Effector memory CD8-positive, alpha-beta T cell (primary cell): ENCODE results near the gene DENND4B.

Experiments used
- ATAC-seq: fragments of 150-1000 bp; cut with Tn5 transposase; replicated peaks from 2 replicates; pipeline ENCODE4 v1.10.0; 2021; ENCODE audit warnings: mild to moderate bottlenecking, moderate library complexity
- DNase-seq, 3 experiments: peaks; one replicate each; pipeline ENCODE4 v3.0.0; 2021
- H3K27ac Mint-ChIP-seq, 2 donors: one replicate each; pipeline ENCODE4 v1.8.0; 2022; ENCODE audit warnings: mild to moderate bottlenecking in 2 of 2, mixed read lengths in 2 of 2, moderate library complexity in 2 of 2
- H3K27me3 Mint-ChIP-seq, 2 donors: one replicate each; pipeline ENCODE4 v1.8.0; 2022; ENCODE audit warnings: mixed read lengths in 2 of 2
- H3K36me3 Mint-ChIP-seq: one replicate; pipeline ENCODE4 v1.8.0; 2022; ENCODE audit warnings: mild to moderate bottlenecking, moderate library complexity, mixed read lengths; ENCODE audit not compliant: insufficient read depth
- H3K4me1 Mint-ChIP-seq, 2 donors: one replicate each; pipeline ENCODE4 v1.8.0; 2022; ENCODE audit warnings: low read depth in 2 of 2, mixed read lengths in 2 of 2
- H3K4me3 Mint-ChIP-seq, 2 donors: one replicate each; pipeline ENCODE4 v1.8.0; 2022; ENCODE audit warnings: mild to moderate bottlenecking in 2 of 2, mixed read lengths in 2 of 2, moderate library complexity in 2 of 2
- H3K9me3 Mint-ChIP-seq, 2 donors: one replicate each; pipeline ENCODE4 v1.8.0; 2022; ENCODE audit warnings: mixed read lengths in 2 of 2

DENND4B gene

DNA sequence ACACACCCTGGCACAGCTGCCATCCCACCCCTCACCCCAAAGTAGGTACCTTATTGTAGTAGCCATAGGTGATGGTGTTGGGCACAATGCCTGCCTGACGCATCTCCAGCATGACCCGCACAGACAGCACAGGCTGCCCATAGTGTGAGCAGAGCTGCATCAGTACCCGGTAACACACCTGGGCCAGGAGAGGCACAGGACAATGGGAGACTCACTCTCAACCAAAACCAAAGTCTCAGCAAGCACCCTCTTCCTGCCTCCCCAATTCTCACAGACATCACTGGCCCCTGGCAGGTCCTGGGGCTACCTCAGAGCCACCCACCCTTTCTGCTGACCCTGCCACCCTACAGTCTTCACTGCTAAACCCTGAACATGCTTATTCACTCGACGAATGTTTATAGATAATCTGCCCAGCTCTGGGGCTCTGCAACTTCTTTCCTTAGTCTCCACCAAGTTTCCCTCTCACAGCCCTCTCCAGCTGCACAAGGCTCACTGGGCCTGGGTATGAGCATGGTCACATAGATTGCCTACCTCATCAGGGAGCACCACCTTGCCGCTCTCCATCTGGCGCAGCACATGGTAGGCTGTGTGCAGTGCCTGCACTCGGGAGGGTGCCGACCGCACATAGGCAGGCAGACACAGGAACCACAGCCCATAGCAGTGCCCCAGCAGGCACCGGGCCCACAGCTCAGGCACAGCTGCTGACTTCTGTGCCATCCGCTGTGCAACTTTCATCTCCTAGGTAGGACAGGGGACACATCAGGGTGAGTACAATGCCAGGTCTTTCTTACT, 10.3 kb downstream of the DENND4B start:
- Mint-ChIP-seq H3K27me3 (no peaks in the 10 kb centered on the region), H3K27ac (peak overlapping the region in 1 of 2 donors; percentile 13), H3K9me3 (no peaks in the 10 kb centered on the region), H3K4me1 (peaks cover 23 to 25% of the 10 kb centered on the region in 2 donors), H3K4me3 (no peak overlapping the region), H3K36me3 (peaks cover 71% of the 10 kb centered on the region)
- no peak for ATAC-seq
- DNase-seq: no peak

DNA sequence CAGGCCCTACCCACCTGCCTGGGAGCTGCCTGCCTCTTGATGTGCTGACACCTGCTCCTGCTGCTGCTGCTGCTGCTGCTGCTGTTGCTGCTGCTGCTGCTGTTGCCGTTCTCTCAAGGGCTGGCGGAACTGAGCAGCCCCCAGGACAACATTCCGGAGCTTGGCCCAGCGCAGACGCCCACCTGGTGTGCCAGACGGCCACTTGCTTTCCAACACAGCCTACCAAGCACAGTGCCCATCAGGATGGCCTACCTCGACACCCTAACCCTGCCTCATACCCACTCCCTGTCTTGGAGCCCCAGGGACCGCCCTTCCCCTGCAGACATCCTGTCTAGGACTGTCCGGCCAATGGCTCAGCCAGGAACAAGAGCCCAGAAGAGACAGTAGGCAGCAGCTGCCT, 11.8 kb downstream of the DENND4B start:
- Mint-ChIP-seq H3K4me1 (peaks cover 14 to 16% of the 10 kb centered on the region in 2 donors), H3K9me3 (no peaks in the 10 kb centered on the region), H3K4me3 (no peak overlapping the region), H3K36me3 (peaks cover 83% of the 10 kb centered on the region), H3K27ac (peak overlapping the region in 1 of 2 donors; percentile 69), H3K27me3 (no peaks in the 10 kb centered on the region)
- ATAC-seq (no peak), DNase-seq (no peak)

DNA sequence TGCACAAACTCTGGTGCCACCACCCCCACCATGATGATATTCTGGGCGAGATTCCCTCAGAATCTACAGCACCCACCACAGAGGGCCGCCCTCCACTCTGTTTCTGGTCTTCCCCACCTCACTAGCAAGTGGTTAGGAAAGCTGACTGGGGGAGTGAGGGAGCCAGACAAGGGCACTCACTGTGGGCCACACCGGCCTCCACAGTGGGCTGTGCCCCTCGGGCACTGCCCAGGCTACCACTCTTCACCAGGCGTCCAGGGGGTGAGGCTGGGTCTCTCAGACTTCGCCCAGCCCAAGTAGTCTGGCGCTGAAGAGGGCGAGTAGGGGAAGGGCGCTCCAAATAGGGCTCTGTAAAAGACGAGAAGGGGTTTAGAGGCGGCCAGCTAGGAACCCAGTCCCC, 12.6 kb downstream of the DENND4B start:
- Mint-ChIP-seq H3K4me1 (peaks cover 6 to 10% of the 10 kb centered on the region in 2 donors), H3K27ac (no peak overlapping the region), H3K36me3 (peaks cover 79% of the 10 kb centered on the region), H3K9me3 (no peaks in the 10 kb centered on the region), H3K27me3 (no peaks in the 10 kb centered on the region), H3K4me3 (no peak overlapping the region)
- ATAC-seq: no peak
- DNase-seq: no peak

- no peaks in the 10 kb centered on the region for H3K9me3 Mint-ChIP-seq
- H3K4me1 Mint-ChIP-seq: peaks cover 8 to 14% of the 10 kb centered on the region in 2 donors
- no peak overlapping the region for H3K27ac Mint-ChIP-seq
- no peak for DNase-seq
- no peaks in the 10 kb centered on the region for H3K27me3 Mint-ChIP-seq
- ATAC-seq: no peak
- H3K4me3 Mint-ChIP-seq: no peak overlapping the region
- H3K36me3 Mint-ChIP-seq: peaks cover 77% of the 10 kb centered on the region
These were observed 13.1 kb downstream of the DENND4B start for GRCh38 chr1:153933430-153933829.

GRCh38 chr1:153932156-153933131, 14.1 kb downstream of the DENND4B start:
- H3K36me3 Mint-ChIP-seq: peaks cover 70% of the 10 kb centered on the region
- ATAC-seq: no peak
- H3K4me3 Mint-ChIP-seq: no peak overlapping the region
- H3K27ac Mint-ChIP-seq: peak overlapping the region in 1 of 2 donors; percentile 41
- no peak for DNase-seq
- H3K27me3 Mint-ChIP-seq: no peaks in the 10 kb centered on the region
- H3K9me3 Mint-ChIP-seq: no peaks in the 10 kb centered on the region
- H3K4me1 Mint-ChIP-seq: peaks cover 14 to 15% of the 10 kb centered on the region in 2 donors

DNA sequence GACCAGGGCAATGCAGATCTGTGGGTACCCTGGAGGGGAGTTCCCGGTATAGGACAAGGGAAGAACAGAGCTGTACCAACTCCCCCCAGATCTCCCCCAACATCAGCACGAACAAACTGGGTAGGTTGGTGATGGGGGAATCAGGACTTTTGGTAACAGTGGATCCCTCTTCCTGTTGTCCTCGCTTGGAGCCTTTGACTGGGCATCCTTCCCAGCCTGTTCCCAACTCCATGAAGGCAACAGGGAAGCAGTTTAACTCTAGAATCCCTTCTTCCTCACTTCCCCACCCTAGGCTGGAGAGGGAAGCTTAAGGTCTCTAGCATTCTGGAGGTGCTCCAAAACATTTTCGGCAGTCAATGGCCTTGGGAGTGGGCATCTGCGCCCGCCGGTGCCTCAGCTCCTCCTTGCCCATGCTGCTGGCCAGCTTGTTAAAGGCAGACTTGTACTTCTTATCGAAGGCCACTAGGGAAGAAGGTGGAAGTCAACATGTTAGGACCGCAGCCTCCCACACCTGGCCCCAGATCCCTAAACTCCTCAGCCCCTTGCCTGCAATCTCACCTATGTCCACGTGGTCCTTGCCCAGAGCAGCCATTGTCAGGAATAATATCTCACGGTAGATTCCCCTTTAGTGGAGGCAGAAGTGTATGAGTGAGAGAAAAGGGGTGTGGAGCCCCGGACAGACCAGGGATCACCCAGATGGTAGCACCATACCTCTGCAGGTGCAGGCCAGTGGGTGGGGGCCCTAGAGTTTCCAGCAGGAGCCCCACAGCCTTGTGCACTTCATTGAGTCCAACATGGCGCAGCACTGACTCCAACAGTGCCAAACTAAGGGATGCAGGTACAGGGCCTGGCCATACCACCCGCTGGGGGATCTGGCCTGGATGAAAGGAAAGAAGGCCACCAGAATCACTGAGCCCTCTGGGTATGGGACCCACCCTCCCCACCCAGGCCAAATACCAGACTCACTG, 16.3 kb downstream of the DENND4B start:
- ATAC-seq (no peak), DNase-seq (no peak)
- peaks cover 51% of the 10 kb centered on the region for H3K36me3 Mint-ChIP-seq
- no peaks in the 10 kb centered on the region for H3K27me3 Mint-ChIP-seq
- peaks cover 11 to 14% of the 10 kb centered on the region in 2 donors for H3K4me1 Mint-ChIP-seq
- peak overlapping the region; percentile 28 to 53 for H3K27ac Mint-ChIP-seq
- H3K4me3 Mint-ChIP-seq: no peak overlapping the region
- H3K9me3 Mint-ChIP-seq: no peaks in the 10 kb centered on the region

DNA sequence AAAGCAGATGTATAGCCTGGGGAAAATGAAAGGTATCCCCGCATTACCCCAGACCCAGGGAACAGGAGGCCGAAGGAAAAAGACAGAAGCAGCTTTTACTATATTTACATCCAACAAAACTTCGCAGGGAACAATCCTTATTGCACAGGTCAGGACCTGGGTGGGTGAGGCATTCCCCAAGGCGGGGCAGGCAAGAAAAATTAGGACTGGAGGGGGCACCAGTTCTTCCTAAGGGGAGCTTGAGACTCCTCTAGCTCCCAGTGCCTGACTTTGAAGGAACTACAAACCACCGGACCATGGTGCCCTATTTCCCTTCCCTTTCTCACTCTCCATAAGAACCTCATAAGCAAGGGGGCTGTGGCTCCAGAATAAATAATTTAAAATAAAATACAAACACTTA, 17.1 kb downstream of the DENND4B start:
- ATAC-seq: no peak
- Mint-ChIP-seq H3K4me3 (no peak overlapping the region), H3K9me3 (no peaks in the 10 kb centered on the region), H3K36me3 (peaks cover 44% of the 10 kb centered on the region), H3K27ac (peak overlapping the region; percentile 76 to 78), H3K4me1 (peaks cover 11 to 14% of the 10 kb centered on the region in 2 donors), H3K27me3 (no peaks in the 10 kb centered on the region)
- DNase-seq: no peak

GRCh38 chr1:153928791-153929341, 17.7 kb downstream of the DENND4B start:
- Mint-ChIP-seq H3K27me3 (no peaks in the 10 kb centered on the region), H3K9me3 (no peaks in the 10 kb centered on the region)

DNA sequence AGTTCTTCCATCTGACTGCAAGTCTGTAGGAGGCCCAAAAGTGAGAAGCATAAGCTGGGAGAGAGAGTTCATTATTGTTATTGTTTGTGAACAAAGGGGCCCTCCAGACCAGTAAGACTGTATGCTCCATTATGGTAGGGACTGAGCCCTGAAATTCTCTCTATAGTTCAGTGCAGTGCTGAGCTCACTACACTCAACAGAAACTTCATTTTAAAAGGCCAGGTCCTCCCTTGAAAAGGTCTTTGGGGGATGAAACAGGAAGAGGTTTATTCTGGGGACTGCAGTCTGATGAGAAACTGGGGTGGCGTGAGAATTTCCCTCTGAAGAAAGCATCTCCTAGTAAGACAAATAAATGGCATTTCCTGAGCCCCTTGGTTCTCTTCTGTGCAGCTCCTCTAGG, 18.3 kb downstream of the DENND4B start:
- no peak overlapping the region for H3K4me3 Mint-ChIP-seq
- H3K9me3 Mint-ChIP-seq: no peaks in the 10 kb centered on the region
- peaks cover 39% of the 10 kb centered on the region for H3K36me3 Mint-ChIP-seq
- no peaks in the 10 kb centered on the region for H3K27me3 Mint-ChIP-seq
- peaks cover 16 to 21% of the 10 kb centered on the region in 2 donors for H3K4me1 Mint-ChIP-seq
- no peak for ATAC-seq
- peak overlapping the region; percentile 76 to 79 for H3K27ac Mint-ChIP-seq
- DNase-seq: no peak

More at GRCh38 chr1:153928791-153929341, 17.7 kb downstream of the DENND4B start:
- Mint-ChIP-seq H3K36me3 (peaks cover 40% of the 10 kb centered on the region), H3K27ac (peak overlapping the region; percentile 76 to 78), H3K4me1 (peaks cover 11 to 15% of the 10 kb centered on the region in 2 donors), H3K4me3 (no peak overlapping the region)
- ATAC-seq (no peak), DNase-seq (no peak)

DNA sequence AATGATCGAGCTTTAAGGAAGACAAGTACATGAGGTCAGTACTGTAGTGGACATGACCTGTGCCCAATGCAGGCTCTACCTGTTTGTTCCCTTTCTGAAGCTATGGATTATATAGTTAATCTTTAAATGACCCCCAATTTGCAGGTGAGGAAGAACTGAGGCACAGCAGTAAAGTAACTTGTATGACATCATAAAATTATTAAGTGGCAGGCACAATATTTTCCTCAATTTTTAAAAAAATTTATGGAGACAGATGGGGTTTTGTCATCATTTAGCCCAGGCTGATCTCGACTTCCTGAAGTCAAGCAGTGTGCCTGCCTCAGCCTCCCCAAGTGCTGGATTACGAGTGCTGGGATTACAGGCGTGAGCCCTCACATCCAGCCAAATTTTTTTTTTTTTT, 20.1 kb downstream of the DENND4B start:
- Mint-ChIP-seq H3K4me1 (peaks cover 17 to 31% of the 10 kb centered on the region in 2 donors), H3K27ac (no peak overlapping the region), H3K9me3 (no peaks in the 10 kb centered on the region), H3K27me3 (no peaks in the 10 kb centered on the region), H3K36me3 (peaks cover 43% of the 10 kb centered on the region), H3K4me3 (no peak overlapping the region)
- ATAC-seq: no peak
- DNase-seq: no peak

DNA sequence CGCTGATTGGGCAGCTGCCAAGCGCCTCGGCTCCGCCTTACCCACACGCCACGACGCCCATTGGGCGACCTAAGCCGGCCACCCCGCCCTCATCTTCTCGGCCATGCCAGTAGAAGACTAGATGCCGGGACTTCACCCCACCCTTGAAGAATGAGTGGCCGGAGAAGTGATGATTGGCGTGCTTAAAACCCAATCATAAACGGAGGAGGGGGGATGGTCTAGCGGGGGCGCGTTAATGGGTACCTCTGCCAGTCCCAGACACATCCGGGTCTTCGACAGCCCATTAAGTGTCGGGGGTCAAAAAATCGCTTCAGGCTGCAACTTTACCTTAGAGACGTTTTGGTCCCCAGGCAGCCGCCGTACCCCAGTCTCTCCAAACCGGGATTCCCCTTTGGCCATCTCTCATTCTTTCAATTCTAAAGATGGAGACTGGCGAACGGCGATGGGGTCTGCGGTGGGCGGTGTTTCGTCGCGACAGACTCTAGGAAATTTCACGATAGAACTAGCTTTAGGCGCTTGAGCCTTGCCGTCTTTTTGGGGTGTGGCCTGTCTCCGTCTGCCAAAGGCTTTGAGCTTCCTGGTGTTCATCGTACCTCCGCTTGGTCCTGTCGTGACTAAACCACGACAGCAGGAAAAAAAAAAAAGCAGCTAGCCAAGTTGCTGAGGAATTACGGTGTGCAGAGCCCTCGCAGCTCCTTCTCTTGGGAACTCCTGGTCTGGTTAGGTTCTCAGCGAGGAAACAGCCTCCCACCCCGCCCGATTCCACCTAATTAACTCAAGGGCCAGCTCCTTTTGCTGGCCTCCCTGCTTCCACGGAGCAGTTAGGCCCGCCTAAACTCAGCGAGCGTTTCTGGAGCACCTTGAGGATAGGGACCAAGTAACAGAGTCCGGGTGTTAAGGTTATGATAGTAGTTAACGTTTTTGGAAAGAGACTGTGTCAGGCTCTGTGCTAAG, 23.3 kb downstream of the DENND4B start, which contains the start of gene GATAD2B:
Gene GATAD2B, minus strand, starts transcription at position 1 of the 954 bp plus-strand sequence. CDS start 94,625 bp downstream, outside the sequence.
- H3K27me3 Mint-ChIP-seq: no peaks in the 10 kb centered on the region
- peak; percentile 88 for ATAC-seq
- peak; percentile 98 to 99 (median 99) for DNase-seq
- H3K4me1 Mint-ChIP-seq: peaks cover 27 to 52% of the 10 kb centered on the region in 2 donors
- peak within 1 kb of the TSS; percentile 95 to 97 for H3K4me3 Mint-ChIP-seq
- H3K27ac Mint-ChIP-seq: peak within 1 kb of the TSS; percentile 99
- H3K36me3 Mint-ChIP-seq: peaks cover 22% of the 10 kb centered on the region
- H3K9me3 Mint-ChIP-seq: no peaks in the 10 kb centered on the region
